Measurements from ENCODE around the gene HSD11B1L. TPM values are rescaled to one million over a fixed set of nuclear protein-coding genes. Genes with fewer than 3 reads are reported as not detected.

The HSD11B1L gene
- total RNA-seq, 1 experiment from 2014 or later = 6.0 TPM

DNA sequence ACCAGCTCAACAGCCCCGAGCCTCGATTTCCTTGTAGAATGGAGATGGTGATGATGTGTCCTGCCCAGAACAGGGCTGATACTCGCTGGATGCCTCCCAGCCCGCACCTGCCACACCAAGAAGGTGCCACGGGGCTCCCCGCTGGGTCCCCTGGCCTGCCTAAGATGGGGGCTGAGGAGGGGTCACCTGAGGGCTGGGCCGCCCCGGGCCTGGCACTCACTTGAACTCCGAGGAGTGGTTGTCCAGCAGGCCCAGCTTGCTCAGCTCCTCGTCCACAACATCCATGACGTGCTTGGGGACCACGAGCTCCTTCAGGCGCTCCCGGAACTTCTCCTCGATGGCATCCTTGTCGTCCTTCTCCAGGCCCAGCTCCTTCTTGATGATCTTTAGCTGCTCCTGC is 24.7 kb downstream of the HSD11B1L start:
- Histone ChIP-seq H3K9ac (ENCODE audit: low read length) (no peak overlapping the region), H2AFZ (ENCODE audit: low read depth, low read length, poor library complexity, severe bottlenecking) (no peak overlapping the region), H3K27ac (ENCODE audit: low read depth, low read length) (no peak overlapping the region), H3K9me3 (ENCODE audit: control insufficient read depth in 1 of 2, insufficient read depth in 1 of 2, low read depth in 1 of 2, low read length in 2 of 2) (no peaks in the 10 kb centered on the region), H3K79me2 (ENCODE audit: insufficient read depth, low read length) (peaks cover 19% of the 10 kb centered on the region; the same call in 1 of the 2 replicates), H4K20me1 (ENCODE audit: insufficient read depth) (no peaks in the 10 kb centered on the region), H3K27me3 (ENCODE audit: insufficient read depth, low read length) (no peaks in the 10 kb centered on the region), H3K4me3 (replicated peaks in 1 of 2; ENCODE audit: low read depth in 1 of 2, low read length in 2 of 2) (no peak overlapping the region), H3K4me2 (ENCODE audit: low read length) (no peak overlapping the region), H3K36me3 (ENCODE audit: control insufficient read depth in 1 of 2, insufficient read depth in 2 of 2, low read length in 2 of 2) (peaks cover 26 to 49% of the 10 kb centered on the region in 2 experiments; a peak in 3 of 4 replicates), H3K4me1 (ENCODE audit: control insufficient read depth in 1 of 2, insufficient read depth in 2 of 2, low read length in 2 of 2) (no peaks in the 10 kb centered on the region; a peak in 1 of 4 replicates), H3K9me2 (ENCODE audit: insufficient read depth) (no peaks in the 10 kb centered on the region)
- ATAC-seq (no peak), DNase-seq (ENCODE audit: low read depth, low spot score) (no peak)
- RAD21 ChIA-PET (ENCODE audit: low non-redundant PET in 1 of 2, low total read pairs in 2 of 2, uncharacterized antibody in 2 of 2, unreplicated experiment in 2 of 2) = no interaction called here
- TF ChIP-seq, protein P1, sequence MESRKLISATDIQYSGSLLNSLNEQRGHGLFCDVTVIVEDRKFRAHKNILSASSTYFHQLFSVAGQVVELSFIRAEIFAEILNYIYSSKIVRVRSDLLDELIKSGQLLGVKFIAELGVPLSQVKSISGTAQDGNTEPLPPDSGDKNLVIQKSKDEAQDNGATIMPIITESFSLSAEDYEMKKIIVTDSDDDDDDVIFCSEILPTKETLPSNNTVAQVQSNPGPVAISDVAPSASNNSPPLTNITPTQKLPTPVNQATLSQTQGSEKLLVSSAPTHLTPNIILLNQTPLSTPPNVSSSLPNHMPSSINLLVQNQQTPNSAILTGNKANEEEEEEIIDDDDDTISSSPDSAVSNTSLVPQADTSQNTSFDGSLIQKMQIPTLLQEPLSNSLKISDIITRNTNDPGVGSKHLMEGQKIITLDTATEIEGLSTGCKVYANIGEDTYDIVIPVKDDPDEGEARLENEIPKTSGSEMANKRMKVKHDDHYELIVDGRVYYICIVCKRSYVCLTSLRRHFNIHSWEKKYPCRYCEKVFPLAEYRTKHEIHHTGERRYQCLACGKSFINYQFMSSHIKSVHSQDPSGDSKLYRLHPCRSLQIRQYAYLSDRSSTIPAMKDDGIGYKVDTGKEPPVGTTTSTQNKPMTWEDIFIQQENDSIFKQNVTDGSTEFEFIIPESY (IDR thresholded peaks at IDR 0.05; ENCODE audit: extremely low read depth, insufficient replicate concordance, low read length) = no peak
- TF ChIP-seq, protein P2, sequence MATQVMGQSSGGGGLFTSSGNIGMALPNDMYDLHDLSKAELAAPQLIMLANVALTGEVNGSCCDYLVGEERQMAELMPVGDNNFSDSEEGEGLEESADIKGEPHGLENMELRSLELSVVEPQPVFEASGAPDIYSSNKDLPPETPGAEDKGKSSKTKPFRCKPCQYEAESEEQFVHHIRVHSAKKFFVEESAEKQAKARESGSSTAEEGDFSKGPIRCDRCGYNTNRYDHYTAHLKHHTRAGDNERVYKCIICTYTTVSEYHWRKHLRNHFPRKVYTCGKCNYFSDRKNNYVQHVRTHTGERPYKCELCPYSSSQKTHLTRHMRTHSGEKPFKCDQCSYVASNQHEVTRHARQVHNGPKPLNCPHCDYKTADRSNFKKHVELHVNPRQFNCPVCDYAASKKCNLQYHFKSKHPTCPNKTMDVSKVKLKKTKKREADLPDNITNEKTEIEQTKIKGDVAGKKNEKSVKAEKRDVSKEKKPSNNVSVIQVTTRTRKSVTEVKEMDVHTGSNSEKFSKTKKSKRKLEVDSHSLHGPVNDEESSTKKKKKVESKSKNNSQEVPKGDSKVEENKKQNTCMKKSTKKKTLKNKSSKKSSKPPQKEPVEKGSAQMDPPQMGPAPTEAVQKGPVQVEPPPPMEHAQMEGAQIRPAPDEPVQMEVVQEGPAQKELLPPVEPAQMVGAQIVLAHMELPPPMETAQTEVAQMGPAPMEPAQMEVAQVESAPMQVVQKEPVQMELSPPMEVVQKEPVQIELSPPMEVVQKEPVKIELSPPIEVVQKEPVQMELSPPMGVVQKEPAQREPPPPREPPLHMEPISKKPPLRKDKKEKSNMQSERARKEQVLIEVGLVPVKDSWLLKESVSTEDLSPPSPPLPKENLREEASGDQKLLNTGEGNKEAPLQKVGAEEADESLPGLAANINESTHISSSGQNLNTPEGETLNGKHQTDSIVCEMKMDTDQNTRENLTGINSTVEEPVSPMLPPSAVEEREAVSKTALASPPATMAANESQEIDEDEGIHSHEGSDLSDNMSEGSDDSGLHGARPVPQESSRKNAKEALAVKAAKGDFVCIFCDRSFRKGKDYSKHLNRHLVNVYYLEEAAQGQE (IDR thresholded peaks at IDR 0.05; ENCODE audit: low read depth) = no peak
- no peak for TF ChIP-seq EZH2phosphoT487 (IDR thresholded peaks at IDR 0.05; ENCODE audit: borderline replicate concordance)
- TF ChIP-seq, protein P3, sequence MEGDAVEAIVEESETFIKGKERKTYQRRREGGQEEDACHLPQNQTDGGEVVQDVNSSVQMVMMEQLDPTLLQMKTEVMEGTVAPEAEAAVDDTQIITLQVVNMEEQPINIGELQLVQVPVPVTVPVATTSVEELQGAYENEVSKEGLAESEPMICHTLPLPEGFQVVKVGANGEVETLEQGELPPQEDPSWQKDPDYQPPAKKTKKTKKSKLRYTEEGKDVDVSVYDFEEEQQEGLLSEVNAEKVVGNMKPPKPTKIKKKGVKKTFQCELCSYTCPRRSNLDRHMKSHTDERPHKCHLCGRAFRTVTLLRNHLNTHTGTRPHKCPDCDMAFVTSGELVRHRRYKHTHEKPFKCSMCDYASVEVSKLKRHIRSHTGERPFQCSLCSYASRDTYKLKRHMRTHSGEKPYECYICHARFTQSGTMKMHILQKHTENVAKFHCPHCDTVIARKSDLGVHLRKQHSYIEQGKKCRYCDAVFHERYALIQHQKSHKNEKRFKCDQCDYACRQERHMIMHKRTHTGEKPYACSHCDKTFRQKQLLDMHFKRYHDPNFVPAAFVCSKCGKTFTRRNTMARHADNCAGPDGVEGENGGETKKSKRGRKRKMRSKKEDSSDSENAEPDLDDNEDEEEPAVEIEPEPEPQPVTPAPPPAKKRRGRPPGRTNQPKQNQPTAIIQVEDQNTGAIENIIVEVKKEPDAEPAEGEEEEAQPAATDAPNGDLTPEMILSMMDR (IDR thresholded peaks at IDR 0.05 in 2 of 3, conservative IDR thresholded peaks at IDR 0.05 in 1 of 3; ENCODE audit: borderline replicate concordance in 1 of 3, insufficient read depth in 1 of 3, low read depth in 2 of 3, low read length in 2 of 3) = no peak
- no peak for TF ChIP-seq TCF7L2 (IDR thresholded peaks at IDR 0.05; ENCODE audit: borderline replicate concordance, extremely low read depth, insufficient read depth, insufficient read length)
- no peak for TF ChIP-seq RAD21 (IDR thresholded peaks at IDR 0.05; ENCODE audit: low read depth)
- TF ChIP-seq ZNF274 (IDR thresholded peaks at IDR 0.05; ENCODE audit: low read depth, low read length) = no peak
- no peak for TF ChIP-seq ZFX (IDR thresholded peaks at IDR 0.05)
- TF ChIP-seq POLR2AphosphoS5 (IDR thresholded peaks at IDR 0.05; ENCODE audit: low read depth, low read length) = no peak; the same call in 1 of the 2 replicates
- TF ChIP-seq ELF1 (IDR thresholded peaks at IDR 0.05; ENCODE audit: borderline replicate concordance, low read depth) = no peak
- no peak for TF ChIP-seq SRF (IDR thresholded peaks at IDR 0.05; ENCODE audit: low read depth)
- TF ChIP-seq, protein P4, sequence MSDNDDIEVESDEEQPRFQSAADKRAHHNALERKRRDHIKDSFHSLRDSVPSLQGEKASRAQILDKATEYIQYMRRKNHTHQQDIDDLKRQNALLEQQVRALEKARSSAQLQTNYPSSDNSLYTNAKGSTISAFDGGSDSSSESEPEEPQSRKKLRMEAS (IDR thresholded peaks at IDR 0.05) = no peak
- intact Hi-C loops (cut with micrococcal nuclease) = no loop called here
- CTCF ChIA-PET = no interaction called here
- no TSS peak for BruUV-seq (replicated peaks)
- POLR2A ChIA-PET = no interaction called here
